Measurements from ENCODE around the gene C1orf141.

GRCh38 chr1:67148516-67149178 lies 13.9 kb upstream of the C1orf141 start:
- TF ChIP-seq, protein P1, sequence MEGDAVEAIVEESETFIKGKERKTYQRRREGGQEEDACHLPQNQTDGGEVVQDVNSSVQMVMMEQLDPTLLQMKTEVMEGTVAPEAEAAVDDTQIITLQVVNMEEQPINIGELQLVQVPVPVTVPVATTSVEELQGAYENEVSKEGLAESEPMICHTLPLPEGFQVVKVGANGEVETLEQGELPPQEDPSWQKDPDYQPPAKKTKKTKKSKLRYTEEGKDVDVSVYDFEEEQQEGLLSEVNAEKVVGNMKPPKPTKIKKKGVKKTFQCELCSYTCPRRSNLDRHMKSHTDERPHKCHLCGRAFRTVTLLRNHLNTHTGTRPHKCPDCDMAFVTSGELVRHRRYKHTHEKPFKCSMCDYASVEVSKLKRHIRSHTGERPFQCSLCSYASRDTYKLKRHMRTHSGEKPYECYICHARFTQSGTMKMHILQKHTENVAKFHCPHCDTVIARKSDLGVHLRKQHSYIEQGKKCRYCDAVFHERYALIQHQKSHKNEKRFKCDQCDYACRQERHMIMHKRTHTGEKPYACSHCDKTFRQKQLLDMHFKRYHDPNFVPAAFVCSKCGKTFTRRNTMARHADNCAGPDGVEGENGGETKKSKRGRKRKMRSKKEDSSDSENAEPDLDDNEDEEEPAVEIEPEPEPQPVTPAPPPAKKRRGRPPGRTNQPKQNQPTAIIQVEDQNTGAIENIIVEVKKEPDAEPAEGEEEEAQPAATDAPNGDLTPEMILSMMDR (conservative IDR thresholded peaks at IDR 0.05 in 1 of 2, IDR thresholded peaks at IDR 0.05 in 1 of 2; ENCODE audit: extremely low read depth in 1 of 2, insufficient read depth in 1 of 2, low read depth in 1 of 2, low read length in 2 of 2), result no peak
- no peak for TF ChIP-seq EZH2 (IDR thresholded peaks at IDR 0.05; ENCODE audit: borderline replicate concordance, low read length)

Data from mammary epithelial cell (primary cell).